Stimulated activated CD8-positive, alpha-beta memory T cell treated with anti-CD3 and anti-CD28 coated beads, Interleukin-2, amount 100 ng/mL, for 1 hour (primary cell): ENCODE data around the gene RTRAF.

Source experiments
- DNase-seq, 2 donors: peaks; one replicate each; pipeline ENCODE4 v3.0.0-alpha.2; 2020; ENCODE audit warnings: low read depth in 2 of 2

RTRAF gene

GRCh38 chr14:51993285-51993920, 4.1 kb downstream of the RTRAF start:
- DNase-seq = no peak

DNA sequence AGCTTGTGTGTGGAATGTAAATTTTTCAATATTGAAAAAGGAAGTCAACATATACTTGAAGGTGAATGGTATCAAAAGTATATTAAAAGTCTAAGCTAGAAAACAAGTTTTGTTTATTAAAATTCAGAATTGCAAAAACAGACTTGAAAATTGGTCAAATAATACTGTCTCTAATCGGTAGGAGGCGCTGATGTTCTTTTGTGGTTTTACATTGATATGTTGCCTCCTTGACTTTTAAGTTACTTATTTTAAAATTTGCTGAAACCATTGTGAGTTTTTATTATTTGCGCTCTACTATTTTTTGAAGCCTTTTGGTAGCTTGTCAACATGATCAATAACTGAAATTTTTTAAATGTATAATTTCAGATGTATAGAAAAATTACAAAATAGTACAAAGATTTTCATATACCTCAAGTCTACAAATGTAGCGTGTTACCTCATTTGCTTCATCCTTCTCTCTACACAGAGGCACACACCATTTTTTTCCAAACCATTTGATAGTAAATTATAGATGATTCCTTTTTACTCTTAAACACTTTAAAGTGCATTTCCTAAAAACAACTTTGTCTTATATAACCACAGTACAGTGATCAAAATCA, 6.9 kb downstream of the RTRAF start:
- no peak for DNase-seq

DNA sequence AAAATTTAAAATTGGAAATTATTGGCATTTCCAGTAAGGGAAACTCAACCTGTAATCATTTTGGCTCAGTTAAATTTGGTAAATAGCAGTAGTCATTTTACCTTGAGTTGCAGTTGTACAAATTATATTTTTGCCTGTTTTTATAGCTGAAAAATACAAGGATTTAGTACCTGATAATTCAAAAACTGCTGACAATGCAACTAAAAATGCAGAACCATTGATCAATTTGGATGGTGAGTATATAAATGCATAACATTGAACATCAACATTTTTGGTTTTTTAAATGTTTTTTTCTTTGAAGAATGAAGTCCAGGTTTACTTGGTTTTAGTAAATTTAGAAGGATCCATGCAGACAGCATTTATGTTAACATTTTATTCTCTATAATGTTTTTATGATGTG, 9.0 kb downstream of the RTRAF start:
- DNase-seq = no peak

DNA sequence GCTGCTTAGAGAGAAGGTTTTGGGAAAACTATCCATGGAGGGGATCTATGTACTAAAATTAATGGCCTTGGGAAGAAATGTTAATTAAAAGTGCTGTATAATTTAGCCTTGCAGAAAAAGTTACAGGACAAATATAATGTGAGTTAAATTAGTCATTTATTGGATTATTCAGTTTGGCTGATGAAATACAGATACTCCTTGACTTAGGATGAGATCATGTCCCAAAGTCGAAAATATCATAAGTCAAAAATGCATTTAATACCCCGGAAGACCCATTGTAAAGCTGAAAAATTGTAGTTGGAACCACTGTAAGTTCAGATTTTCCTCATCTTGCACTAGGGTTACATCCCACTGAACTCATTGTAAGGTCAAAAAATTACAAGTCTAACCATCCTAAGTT, 9.7 kb downstream of the RTRAF start:
- DNase-seq = no peak

DNA sequence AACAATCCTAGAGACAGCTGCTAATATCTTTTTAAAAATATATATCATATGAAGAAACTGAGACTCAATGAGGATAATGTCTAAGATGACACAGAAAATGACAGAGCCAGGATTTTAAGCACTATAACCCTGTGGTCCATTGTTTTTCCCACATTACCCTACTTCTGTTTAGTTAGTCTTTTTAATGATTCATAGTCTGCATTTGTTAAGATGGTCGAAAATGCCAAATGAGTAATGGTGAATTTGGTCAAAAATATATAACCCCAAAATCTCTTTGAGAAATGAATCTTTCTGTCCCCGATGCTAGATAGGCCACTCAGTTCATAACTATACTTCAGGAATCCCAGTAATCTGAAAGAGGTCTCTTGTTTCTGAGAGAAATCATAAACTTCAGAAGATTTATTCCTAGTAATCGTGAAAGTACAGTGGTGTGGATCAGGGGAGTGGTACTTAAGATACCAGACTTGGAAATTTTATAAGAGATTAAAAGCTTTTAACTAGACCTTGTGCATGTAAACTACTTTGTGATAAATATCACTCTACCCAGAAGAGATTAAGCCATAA, 10.8 kb downstream of the RTRAF start:
- DNase-seq = no peak

GRCh38 chr14:52000696-52001095, 11.3 kb downstream of the RTRAF start:
- no peak for DNase-seq

GRCh38 chr14:52002542-52002941, 13.2 kb downstream of the RTRAF start:
- DNase-seq = no peak

DNA sequence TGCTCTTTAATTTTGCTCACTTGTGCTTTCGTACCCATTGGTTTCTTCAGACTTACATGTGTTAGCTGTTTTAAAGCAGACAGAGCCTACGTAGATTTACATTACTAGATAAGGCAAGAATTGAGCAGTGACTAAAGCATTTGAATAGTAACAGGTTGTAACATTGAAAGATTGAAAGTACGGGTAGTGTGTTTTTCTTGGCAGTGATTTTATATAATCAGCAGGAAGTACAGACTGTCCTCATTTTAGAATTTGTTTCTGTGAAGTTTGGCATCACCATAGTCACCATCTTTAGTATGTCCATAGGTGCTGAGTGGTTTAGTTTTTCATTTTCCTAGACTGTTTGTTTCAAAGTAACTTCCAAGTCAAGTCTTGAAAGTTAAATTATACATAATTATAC, 14.0 kb downstream of the RTRAF start:
- no peak for DNase-seq

DNA sequence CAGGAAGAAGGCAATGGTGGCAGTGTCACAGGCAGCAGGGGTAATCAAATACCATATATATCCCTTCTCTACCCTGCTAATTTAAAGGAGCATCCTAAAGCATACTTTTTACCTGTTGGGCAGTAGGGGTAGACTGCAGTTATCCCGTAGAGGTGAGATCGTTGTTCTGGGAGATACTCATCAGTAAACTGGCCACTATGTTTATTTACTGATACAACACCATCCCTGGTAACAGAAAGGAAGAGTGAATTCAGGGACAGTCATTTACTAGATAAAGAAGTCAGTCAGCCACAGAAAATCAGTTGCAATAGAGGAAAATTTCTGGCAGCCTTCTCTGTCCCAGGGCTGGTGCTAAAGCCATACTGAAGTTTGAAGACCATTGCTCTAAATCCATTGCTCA, 16.3 kb downstream of the RTRAF start:
- no peak for DNase-seq

DNA sequence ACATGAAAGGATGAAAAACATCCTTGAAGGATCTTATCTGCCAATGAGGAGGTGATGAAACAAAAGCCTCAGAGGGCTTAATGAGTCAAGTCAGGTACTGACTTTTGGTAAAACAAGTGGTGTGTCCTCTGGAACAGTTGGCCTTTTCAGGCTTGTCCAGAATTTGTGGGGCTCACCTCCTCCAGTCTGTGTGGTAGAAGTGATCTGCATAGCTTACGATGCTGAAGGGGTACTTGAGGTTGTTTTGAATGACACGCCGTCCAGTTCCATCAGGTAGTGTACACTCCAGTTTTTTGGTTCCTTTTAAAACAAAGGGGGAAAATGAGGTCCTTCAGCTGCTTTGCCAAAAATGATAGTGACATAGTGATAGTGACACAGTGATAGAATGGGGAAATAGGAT, 17.0 kb downstream of the RTRAF start:
- no peak for DNase-seq

GRCh38 chr14:52007211-52007610, 17.9 kb downstream of the RTRAF start:
- DNase-seq = no peak

- DNase-seq = no peak
Observed at GRCh38 chr14:52007637-52008036, 18.3 kb downstream of the RTRAF start.

DNA sequence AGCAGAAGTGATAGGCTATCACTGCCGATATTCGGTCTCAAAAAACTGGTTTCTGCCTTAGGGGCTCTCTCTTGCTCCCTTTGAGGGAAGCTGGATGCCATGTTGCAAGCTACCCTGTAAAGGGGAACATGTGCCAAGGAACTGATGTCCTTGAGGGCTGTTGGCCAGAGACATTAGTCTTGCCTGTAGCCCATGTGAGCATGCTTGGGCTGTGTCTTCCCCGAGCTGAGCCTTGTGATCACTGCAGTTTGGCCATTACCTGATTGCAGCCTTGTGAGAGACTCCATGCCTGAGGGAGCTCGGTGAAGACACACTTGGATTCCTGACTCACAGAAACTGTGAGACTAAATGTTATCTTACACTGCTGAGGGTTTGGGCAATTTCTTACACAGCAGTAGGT, 18.8 kb downstream of the RTRAF start:
- no peak for DNase-seq

GRCh38 chr14:52010173-52010693, 20.9 kb downstream of the RTRAF start:
- DNase-seq = no peak

DNA sequence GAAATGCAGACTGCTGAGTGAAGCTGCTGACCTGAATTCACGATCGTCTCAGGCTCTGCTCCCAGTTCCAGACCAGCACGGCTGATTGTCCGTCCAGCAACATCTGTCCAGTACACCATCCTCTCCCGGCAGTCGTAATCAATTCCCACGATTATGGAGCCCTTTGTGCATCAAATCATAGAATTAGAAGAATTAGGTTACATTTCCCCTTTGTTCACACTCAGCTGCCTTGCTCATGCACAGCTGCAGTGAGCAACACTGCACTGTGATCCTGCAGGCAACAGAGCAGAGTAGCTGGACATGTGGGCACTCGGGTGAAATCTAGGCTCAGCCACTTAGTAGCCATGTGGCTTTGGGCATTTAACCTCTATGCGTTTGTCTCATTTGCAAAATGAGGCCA, 22.2 kb downstream of the RTRAF start:
- DNase-seq = no peak

DNA sequence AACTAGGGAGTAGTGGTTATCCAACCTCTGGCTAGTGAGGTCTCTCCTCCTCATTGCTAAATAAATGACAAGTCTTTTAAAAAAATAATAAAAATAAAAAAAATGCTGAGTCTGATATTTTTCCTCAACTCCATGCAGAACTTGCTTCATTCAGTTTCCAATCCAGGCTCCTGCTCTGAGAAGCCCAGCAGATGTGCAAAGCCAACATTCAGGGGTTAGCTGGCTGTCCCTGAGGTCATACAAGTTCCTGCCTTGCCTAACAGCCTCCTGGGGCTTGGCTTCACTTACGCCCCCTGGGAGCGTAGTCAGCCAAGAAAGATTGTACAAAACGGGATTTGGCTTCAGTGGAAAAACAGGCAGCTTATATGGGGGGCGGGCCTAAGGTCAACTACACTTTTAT, 23.3 kb downstream of the RTRAF start:
- no peak for DNase-seq

GRCh38 chr14:52013984-52014600, 24.7 kb downstream of the RTRAF start:
- DNase-seq = no peak

- no peak for DNase-seq
Observed at GRCh38 chr14:52014601-52015267, 25.4 kb downstream of the RTRAF start.

DNA sequence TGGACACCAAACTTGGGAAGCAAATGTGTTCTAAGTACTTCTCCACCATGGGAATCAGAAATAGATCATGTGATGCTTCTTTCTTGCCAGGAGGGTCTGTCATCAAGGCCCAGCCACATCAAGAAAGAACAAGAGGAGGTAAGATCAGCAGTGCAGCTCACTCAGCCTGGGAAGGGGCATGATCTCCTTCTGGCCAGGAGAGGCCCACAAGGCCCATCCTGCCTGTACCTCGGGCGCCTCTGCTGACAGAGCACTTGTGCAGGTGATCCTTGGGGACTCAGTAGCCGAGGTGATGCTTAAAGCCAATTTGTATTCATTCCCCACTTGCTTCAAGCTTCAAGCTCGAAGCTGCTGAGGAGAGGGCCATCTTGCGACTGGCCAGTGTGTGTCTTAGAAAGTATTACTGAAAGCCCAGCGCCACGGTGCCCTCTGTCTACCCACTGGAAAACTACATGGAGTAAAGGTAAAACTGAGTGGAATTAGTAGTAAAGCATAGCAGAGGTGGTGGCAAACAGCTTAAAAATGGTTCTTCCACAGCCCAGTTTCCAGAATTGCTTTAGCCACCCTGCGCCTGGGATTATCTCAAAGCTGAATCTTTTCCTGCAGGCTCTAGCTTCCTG, 26.2 kb downstream of the RTRAF start:
- no peak for DNase-seq

DNA sequence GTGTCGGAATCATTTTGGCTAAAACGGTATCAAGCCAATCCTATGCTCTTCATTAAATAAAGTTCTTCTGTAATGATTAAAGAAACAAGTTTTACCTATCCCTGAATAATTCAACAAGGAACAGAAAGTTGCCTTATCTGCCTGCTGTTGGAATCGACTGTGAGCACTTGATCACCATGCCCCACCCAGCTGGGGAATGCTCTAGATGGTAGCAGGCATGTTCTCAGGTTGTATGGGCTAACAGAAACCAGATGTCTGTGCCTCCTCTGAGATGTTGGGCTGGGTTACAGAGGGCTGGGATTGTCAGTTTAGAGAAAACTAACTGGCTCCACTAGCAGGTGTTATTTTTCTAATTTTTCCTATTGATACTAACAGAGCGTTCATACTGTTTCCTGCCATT, 28.9 kb downstream of the RTRAF start:
- no peak for DNase-seq

GRCh38 chr14:52018970-52019369, 29.6 kb downstream of the RTRAF start:
- no peak for DNase-seq

DNA sequence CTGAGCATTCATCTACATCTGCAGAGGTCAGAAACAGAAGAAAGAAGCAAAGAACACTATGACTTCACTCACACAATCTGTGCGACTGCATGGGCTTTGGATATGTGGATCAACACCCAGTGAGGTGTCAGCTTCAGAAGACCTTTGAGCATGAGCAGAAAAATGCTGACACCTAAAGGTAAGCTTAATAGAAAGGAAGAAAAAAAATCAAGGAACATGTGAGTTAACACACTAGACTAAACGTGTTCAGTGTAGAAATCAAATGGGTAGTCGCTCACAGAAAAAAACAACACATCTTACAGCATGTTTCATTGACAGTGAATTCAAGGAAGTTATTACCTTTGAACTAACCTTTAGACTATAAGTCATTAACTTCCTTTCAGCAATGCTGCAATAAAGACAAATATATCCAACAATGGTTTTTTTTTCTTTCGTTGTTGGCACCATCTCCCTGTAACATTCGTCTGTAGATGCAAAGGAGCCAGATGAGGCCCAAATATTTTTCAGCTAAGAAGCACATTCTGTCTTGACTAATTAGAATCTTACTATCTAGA, 30.9 kb downstream of the RTRAF start:
- no peak for DNase-seq
